SK-N-SH treated with all-trans-retinoic acid at 6 μM for 48 hours (cell line): ENCODE results near the gene ZNF274.

Source experiments
- ATAC-seq: fragments of 200-7000 bp; cut with Tn5 transposase; 3 replicates; pipeline ENCODE4 v1.9.1; 2020; ENCODE audit warnings: mild to moderate bottlenecking, moderate library complexity
- ARNTL ChIP-seq: fragments of 450-650 bp; formaldehyde crosslinking; IDR thresholded peaks from 2 replicates; pipeline ENCODE4 v1.5.0; 2020; ENCODE audit warnings: low read depth, mild to moderate bottlenecking, moderate library complexity, borderline replicate concordance
- BACH2 ChIP-seq: fragments of 250-450 bp; sonication (Bioruptor Pico); IDR thresholded peaks from 2 replicates; pipeline ENCODE4 v1.9.0; 2021; ENCODE audit warnings: mild to moderate bottlenecking, borderline replicate concordance
- CREB5 ChIP-seq: fragments of 250-450 bp; sonication (Bioruptor Pico); IDR thresholded peaks from 2 replicates; pipeline ENCODE4 v1.5.1; 2020; ENCODE audit warnings: low read depth, mild to moderate bottlenecking, moderate library complexity
- CSRNP3 ChIP-seq: fragments of 250-450 bp; sonication (Bioruptor Pico); IDR thresholded peaks from 2 replicates; pipeline ENCODE4 v1.5.1; 2021; ENCODE audit warnings: mild to moderate bottlenecking, moderate library complexity
- ESRRG ChIP-seq: fragments of 250-450 bp; sonication (Bioruptor Pico); IDR thresholded peaks from 2 replicates; pipeline ENCODE4 v1.6.1; 2021; ENCODE audit warnings: mild to moderate bottlenecking
- GLIS3 ChIP-seq: fragments of 250-450 bp; sonication (Bioruptor Pico); IDR thresholded peaks from 2 replicates; pipeline ENCODE4 v1.5.0; 2020; ENCODE audit warnings: mild to moderate bottlenecking, moderate library complexity
- ISL1 ChIP-seq: fragments of 250-450 bp; sonication (Bioruptor Pico); IDR thresholded peaks from 2 replicates; pipeline ENCODE4 v2.1.2; 2022; ENCODE audit warnings: mild to moderate bottlenecking, moderate library complexity
- OSR1 ChIP-seq: fragments of 250-450 bp; sonication (Bioruptor Pico); IDR thresholded peaks from 2 replicates; pipeline ENCODE4 v1.8.0; 2022; ENCODE audit warnings: moderate library complexity, mild to moderate bottlenecking, inconsistent platforms
- PATZ1 ChIP-seq: fragments of 250-450 bp; sonication (Bioruptor Pico); IDR thresholded peaks from 2 replicates; pipeline ENCODE4 v1.8.0; 2020; ENCODE audit warnings: mild to moderate bottlenecking, moderate library complexity, borderline replicate concordance
- POU6F1 ChIP-seq: fragments of 250-450 bp; sonication (Bioruptor Pico); IDR thresholded peaks from 2 replicates; pipeline ENCODE4 v1.8.0; 2021; ENCODE audit warnings: low read depth, mild to moderate bottlenecking, moderate library complexity, borderline replicate concordance
- RARB ChIP-seq: fragments of 250-450 bp; sonication (Bioruptor Pico); IDR thresholded peaks from 2 replicates; pipeline ENCODE4 v1.8.0; 2021; ENCODE audit warnings: mild to moderate bottlenecking, moderate library complexity
- TCF4 ChIP-seq: fragments of 250-450 bp; sonication (Bioruptor Pico); IDR thresholded peaks from 2 replicates; pipeline ENCODE4 v1.8.0; 2021; ENCODE audit warnings: mild to moderate bottlenecking, moderate library complexity, borderline replicate concordance
- TOX ChIP-seq: fragments of 250-450 bp; sonication (Bioruptor Pico); IDR thresholded peaks from 2 replicates; pipeline ENCODE4 v1.8.0; 2021; ENCODE audit warnings: mild to moderate bottlenecking, moderate library complexity, borderline replicate concordance
- TSHZ2 ChIP-seq: fragments of 250-450 bp; sonication (Bioruptor Pico); IDR thresholded peaks from 2 replicates; pipeline ENCODE4 v1.5.0; 2020; ENCODE audit warnings: mild to moderate bottlenecking, moderate library complexity
- ZC3H10 ChIP-seq: fragments of 250-450 bp; sonication (Bioruptor Pico); IDR thresholded peaks from 2 replicates; pipeline ENCODE4 v1.5.1; 2021; ENCODE audit warnings: mild to moderate bottlenecking, moderate library complexity
- ZFP3 ChIP-seq: fragments of 250-450 bp; sonication (Bioruptor Pico); IDR thresholded peaks from 2 replicates; pipeline ENCODE4 v1.5.0; 2020; ENCODE audit warnings: mild to moderate bottlenecking, moderate library complexity
- ZFP30 ChIP-seq: fragments of 450-650 bp; formaldehyde crosslinking; IDR thresholded peaks from 2 replicates; pipeline ENCODE4 v1.5.0; 2022; ENCODE audit warnings: mild to moderate bottlenecking, moderate library complexity
- ZNF70 ChIP-seq: fragments of 450-650 bp; formaldehyde crosslinking; IDR thresholded peaks from 2 replicates; pipeline ENCODE4 v1.5.0; 2020; ENCODE audit warnings: mild to moderate bottlenecking, moderate library complexity
- ZNF8 ChIP-seq: fragments of 450-650 bp; formaldehyde crosslinking; IDR thresholded peaks from 2 replicates; pipeline ENCODE4 v1.5.0; 2020; ENCODE audit warnings: mild to moderate bottlenecking, moderate library complexity

ZNF274 gene

GRCh38 chr19:58203814-58204475 lies 21.1 kb downstream of the ZNF274 start:
- no peak for TF ChIP-seq ISL1 (CRISPR knock-in tag)
- TF ChIP-seq ESRRG (CRISPR knock-in tag), result no peak
- TF ChIP-seq ZC3H10, result no peak
- no peak for TF ChIP-seq CSRNP3 (CRISPR knock-in tag)
- no peak for TF ChIP-seq POU6F1
- no peak for TF ChIP-seq ZNF70 (CRISPR knock-in tag)
- no peak for TF ChIP-seq ZNF8 (CRISPR knock-in tag)
- no peak for TF ChIP-seq OSR1
- no peak for TF ChIP-seq TSHZ2 (CRISPR knock-in tag)
- no peak for TF ChIP-seq BACH2
- no peak for TF ChIP-seq TCF4 (CRISPR knock-in tag)
- TF ChIP-seq RARB (CRISPR knock-in tag), result no peak
- no peak for TF ChIP-seq CREB5
- TF ChIP-seq GLIS3 (CRISPR knock-in tag), result no peak
- TF ChIP-seq PATZ1 (CRISPR knock-in tag), result no peak
- TF ChIP-seq ZFP30 (CRISPR knock-in tag), result no peak
- ATAC-seq, result no peak

GRCh38 chr19:58204566-58204965 lies 21.7 kb downstream of the ZNF274 start:
- TF ChIP-seq PATZ1 (CRISPR knock-in tag) (no peak), OSR1 (no peak)
- no peak for ATAC-seq

GRCh38 chr19:58209577-58209976 lies 26.7 kb downstream of the ZNF274 start:
- TF ChIP-seq ARNTL (CRISPR knock-in tag) (no peak), RARB (CRISPR knock-in tag) (no peak), ZC3H10 (no peak), TOX (CRISPR knock-in tag) (no peak), ZFP30 (CRISPR knock-in tag) (no peak), OSR1 (no peak), ZNF8 (CRISPR knock-in tag) (no peak), ZFP3 (no peak), PATZ1 (CRISPR knock-in tag) (no peak)
- TF ChIP-seq, all 23 proteins: peak for 0
- ATAC-seq, result no peak
